Spleen (tissue), 7 donors: ENCODE results near the gene FHL2.

Experiments used
- POLR2AphosphoS5 ChIP-seq, 3 donors: sonication (generic); formaldehyde crosslinking; IDR thresholded peaks; one replicate each; pipeline ENCODE4 v1.5.1; 2017; ENCODE audit warnings: antibody characterized with exemption in 3 of 3
- TF ChIP-seq, protein P1 (sequence below), 11 experiments: fragments of 200-600 bp in 7 of 11; fragments of 450-650 bp in 4 of 11; sonication (generic) in 4 of 11; IDR thresholded peaks in 8 of 11; conservative IDR thresholded peaks in 3 of 11; 1 replicate in 7 of 11; 2 replicates in 4 of 11; pipeline versions ENCODE4 v1.4.0 to v1.8.0; 2016 to 2021; ENCODE audit warnings: antibody characterized with exemption in 11 of 11, inconsistent platforms in 4 of 11, mild to moderate bottlenecking in 1 of 11
- donor health status: DM: no; HTN: no; CAD: no; lungs with moderate emphysema.
- donor health status: DM: no; HTN: no; CAD: no.
- donor health status: DM: no; HTN: no; CAD: no.

GRCh38 chr2:105406221-105406620 is 7.4 kb upstream of the FHL2 start:
- no peak for TF ChIP-seq POLR2AphosphoS5 (IDR thresholded peaks at IDR 0.05)
- TF ChIP-seq, protein P1, sequence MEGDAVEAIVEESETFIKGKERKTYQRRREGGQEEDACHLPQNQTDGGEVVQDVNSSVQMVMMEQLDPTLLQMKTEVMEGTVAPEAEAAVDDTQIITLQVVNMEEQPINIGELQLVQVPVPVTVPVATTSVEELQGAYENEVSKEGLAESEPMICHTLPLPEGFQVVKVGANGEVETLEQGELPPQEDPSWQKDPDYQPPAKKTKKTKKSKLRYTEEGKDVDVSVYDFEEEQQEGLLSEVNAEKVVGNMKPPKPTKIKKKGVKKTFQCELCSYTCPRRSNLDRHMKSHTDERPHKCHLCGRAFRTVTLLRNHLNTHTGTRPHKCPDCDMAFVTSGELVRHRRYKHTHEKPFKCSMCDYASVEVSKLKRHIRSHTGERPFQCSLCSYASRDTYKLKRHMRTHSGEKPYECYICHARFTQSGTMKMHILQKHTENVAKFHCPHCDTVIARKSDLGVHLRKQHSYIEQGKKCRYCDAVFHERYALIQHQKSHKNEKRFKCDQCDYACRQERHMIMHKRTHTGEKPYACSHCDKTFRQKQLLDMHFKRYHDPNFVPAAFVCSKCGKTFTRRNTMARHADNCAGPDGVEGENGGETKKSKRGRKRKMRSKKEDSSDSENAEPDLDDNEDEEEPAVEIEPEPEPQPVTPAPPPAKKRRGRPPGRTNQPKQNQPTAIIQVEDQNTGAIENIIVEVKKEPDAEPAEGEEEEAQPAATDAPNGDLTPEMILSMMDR (IDR thresholded peaks at IDR 0.05 in 8 of 11, conservative IDR thresholded peaks at IDR 0.05 in 3 of 11), result no peak
